Lower leg skin (tissue), 4 donors: ENCODE measurements around the gene USP28. TPM values are rescaled to one million over a fixed set of nuclear protein-coding genes. Genes with fewer than 3 reads are reported as not detected.

Experiments
- DNase-seq, 2 donors: peaks; one replicate each; pipeline ENCODE4 v3.0.0-alpha.2; 2019; ENCODE audit warnings: low spot score in 2 of 2
- H3K4me3 ChIP-seq: fragments of 200-600 bp; sonication (generic); 2 replicates; pipeline ENCODE4 v1.5.1; 2017; ENCODE audit warnings: mild to moderate bottlenecking, low read depth; ENCODE audit not compliant: poor library complexity, severe bottlenecking
- CTCF ChIP-seq, 3 donors: fragments of 450-650 bp; IDR thresholded peaks; one replicate each; pipeline ENCODE4 v1.5.1; 2016; ENCODE audit warnings: antibody characterized with exemption in 3 of 3, mild to moderate bottlenecking in 3 of 3, moderate library complexity in 2 of 3
- POLR2A ChIP-seq, 2 donors: fragments of 450-650 bp; IDR thresholded peaks; one replicate each; pipeline ENCODE4 v1.6.1; 2016 to 2017; ENCODE audit warnings: antibody characterized with exemption in 2 of 2, mild to moderate bottlenecking in 1 of 2, moderate library complexity in 1 of 2
- whole genome bisulfite sequencing, 2 donors: methylation state at CpG; one replicate each; pipeline ENCODE4 v1.1.5; 2018; 5-methylcytosine and 5-hydroxymethylcytosine counted together
- intact Hi-C: fragments of 100-400 bp; cut with DNase I; formaldehyde crosslinking; loops from one replicate; pipeline ENCODE4 v1.15.0; 2023; ENCODE audit warnings: low total_unique reads
- total RNA-seq, 4 donors: library from RNA; depleted of rRNA; stranded (reverse); fragments of >200 nt; gene quantifications; one replicate each; pipeline ENCODE4 v1.1.0, GENCODE V29; 2016

The USP28 gene
- total RNA-seq, 4 donors from 2014 or later = 13.0 to 26.8 (median 16.4) TPM

GRCh38 chr11:113896156-113896879 lies 20.9 kb upstream of the USP28 start:
- intact Hi-C loops = loop anchor here (5.0 kb wide), 1 partner anchor 366 kb away; no protein-coding TSS in a partner anchor
- TF ChIP-seq CTCF (IDR thresholded peaks at IDR 0.05) (no peak), POLR2A (IDR thresholded peaks at IDR 0.05) (no peak)
- peak in 1 of 2 donors; percentile 81 for DNase-seq
- no peak overlapping the region for H3K4me3 ChIP-seq
- 21 to 25% methylated on average over 10 of the region's 10 CpGs for WGBS, 2 donors

- DNase-seq = peak in 1 of 2 donors; percentile 31
- no peak overlapping the region for H3K4me3 ChIP-seq
- 64 to 70% methylated on average over 10 of the region's 10 CpGs for WGBS, 2 donors
- TF ChIP-seq CTCF (IDR thresholded peaks at IDR 0.05) (no peak), POLR2A (IDR thresholded peaks at IDR 0.05) (no peak)
- intact Hi-C loops = loop anchor here (5.0 kb wide), 1 partner anchor 367 kb away; no protein-coding TSS in a partner anchor
Measured at GRCh38 chr11:113895367-113896155, 20.2 kb upstream of the USP28 start.

GRCh38 chr11:113894421-113894996 lies 19.1 kb upstream of the USP28 start:
- intact Hi-C loops = no loop called here
- TF ChIP-seq CTCF (IDR thresholded peaks at IDR 0.05) (no peak), POLR2A (IDR thresholded peaks at IDR 0.05) (no peak)
- no peak overlapping the region for H3K4me3 ChIP-seq
- peak in 1 of 2 donors; percentile 23 for DNase-seq
- WGBS, 2 donors = 71 to 77% methylated on average over 9 of the region's 9 CpGs

GRCh38 chr11:113888848-113889247 lies 13.5 kb upstream of the USP28 start:
- intact Hi-C loops = no loop called here

GRCh38 chr11:113885897-113886296 lies 10.5 kb upstream of the USP28 start:
- 54 to 59% methylated on average over 6 of the region's 6 CpGs for WGBS, 2 donors
- intact Hi-C loops = no loop called here
- DNase-seq = peak in 1 of 2 donors; percentile 10
- H3K4me3 ChIP-seq = no peak overlapping the region
- TF ChIP-seq POLR2A (IDR thresholded peaks at IDR 0.05) (no peak), CTCF (IDR thresholded peaks at IDR 0.05) (no peak)

More at GRCh38 chr11:113888848-113889247, 13.5 kb upstream of the USP28 start:
- TF ChIP-seq POLR2A (IDR thresholded peaks at IDR 0.05) (no peak), CTCF (IDR thresholded peaks at IDR 0.05) (no peak)
- no peak overlapping the region for H3K4me3 ChIP-seq
- DNase-seq = no peak
